Bone marrow (tissue), 2 donors: ENCODE data around the gene NKAIN4.
A peak's percentile ranks its signal among the peaks of the same experiment; 100 is the strongest.

Experiments
- DNase-seq, 2 donors: peaks; one replicate each; lab custom pipeline; 2025; lab: John Stamatoyannopoulos, UW

The NKAIN4 gene

DNA sequence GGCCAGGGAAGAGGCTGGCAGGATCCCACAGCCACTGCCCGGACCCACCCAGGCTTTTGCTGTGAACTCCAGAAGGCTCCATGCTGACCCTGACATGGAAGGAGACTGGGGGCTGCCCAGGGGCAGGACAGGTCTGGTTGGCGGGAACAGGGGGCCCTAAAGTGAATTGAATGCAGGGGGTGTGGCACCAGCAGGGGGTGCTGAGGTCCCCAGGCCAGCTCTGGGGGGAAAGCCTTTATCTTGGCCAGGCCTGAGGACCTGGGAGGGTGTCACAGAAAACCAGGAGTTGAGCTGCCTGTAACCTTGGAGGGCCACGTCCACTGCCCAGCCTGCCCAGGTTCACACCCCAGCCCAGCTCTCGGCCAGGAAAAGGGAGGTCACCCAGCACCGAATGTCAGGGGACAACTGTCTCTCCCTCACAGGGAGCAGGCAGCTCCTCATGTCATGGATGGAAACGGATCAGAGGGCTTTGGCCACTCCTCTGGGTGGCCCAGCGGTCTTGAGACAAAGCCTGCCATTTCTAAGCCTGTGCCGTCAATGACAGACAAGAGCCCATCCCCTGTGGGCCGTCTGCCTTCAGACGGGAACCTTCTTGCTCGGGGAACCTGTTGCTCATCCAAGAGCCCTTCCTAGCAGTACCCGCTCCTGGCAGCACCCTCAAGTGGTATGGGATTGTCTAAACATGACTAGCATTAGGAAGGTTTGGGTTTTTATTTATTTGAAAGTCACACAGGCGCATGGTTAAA, 35.4 kb downstream of the NKAIN4 start:
- DNase-seq = no peak

- no peak for DNase-seq
Observed at GRCh38 chr20:63217706-63218105, 36.6 kb downstream of the NKAIN4 start.

- no peak for DNase-seq
Observed at GRCh38 chr20:63216849-63217471, 37.3 kb downstream of the NKAIN4 start.

- DNase-seq = peak; percentile 64 to 81
Observed at GRCh38 chr20:63216041-63216848, 38.0 kb downstream of the NKAIN4 start, which contains the start of gene YTHDF1. YTHDF1 (minus strand) TSS chr20:63216131; CDS start chr20:63215892, 239 bp downstream.

DNA sequence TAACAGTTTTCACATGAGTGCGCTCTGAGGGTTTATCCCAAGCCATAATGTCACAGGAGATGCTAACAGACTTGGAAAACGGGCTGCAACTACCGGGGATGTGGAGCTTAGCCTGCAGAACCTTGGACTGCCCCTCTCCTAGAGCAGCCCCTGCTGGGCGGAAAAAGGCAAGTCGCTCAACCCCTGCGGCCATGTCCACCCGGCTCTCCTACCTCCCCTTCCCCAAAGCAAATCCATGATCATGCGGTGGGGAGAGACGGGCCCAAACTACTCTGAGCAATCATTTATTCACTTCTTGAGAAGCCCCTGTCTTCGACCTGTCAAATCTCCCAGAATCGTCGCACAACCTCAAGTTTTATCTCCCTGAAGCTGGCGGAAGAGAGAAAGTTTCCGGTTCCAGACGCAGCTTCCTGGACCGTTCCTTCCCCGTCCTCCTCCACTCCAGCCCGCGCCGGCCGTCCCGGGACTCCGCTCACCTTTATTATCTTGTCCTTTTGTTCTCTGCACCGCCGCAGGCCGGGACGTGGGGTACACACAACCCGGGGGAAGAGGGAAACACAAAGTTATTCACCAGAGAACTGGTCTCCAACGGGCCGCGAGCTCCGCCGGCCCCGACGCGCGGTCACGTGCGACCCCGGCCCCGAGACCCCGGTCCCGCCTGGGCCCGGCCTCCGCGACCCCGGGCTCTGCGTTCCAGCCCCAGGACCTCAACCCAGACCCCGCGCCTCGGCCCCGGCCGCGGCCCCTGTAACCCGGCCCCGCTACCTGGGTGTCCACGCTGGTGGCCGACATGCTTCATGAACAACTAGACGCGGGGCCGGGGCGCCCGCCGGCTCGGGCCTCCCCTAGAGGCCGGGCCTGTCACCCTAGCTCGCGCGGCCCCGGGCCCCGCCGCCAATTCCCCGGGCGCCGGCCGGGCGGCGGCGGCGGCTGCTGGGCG, 38.9 kb downstream of the NKAIN4 start:
- peak in 1 of 2 donors; percentile 40 for DNase-seq

GRCh38 chr20:63214514-63214913, 39.7 kb downstream of the NKAIN4 start:
- no peak for DNase-seq

DNA sequence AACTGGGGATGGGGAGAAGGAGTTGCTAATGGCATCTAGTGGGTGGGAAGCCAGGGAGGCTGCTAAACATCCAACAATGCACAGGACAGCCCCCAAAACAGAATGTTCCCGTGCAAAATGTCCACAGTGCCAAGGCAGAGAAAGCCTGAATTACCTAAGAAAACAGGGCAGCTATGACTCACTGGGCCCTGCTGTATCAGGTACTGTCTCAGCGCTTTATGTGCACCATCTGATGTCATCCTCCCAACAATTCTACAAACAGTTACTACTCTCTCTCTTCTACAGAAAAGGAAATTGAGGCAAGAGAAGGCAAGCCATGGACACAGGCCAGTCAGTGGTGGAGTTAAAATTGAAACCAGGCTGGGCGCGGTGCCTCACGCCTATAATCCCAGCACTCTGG, 41.5 kb downstream of the NKAIN4 start:
- no peak for DNase-seq

GRCh38 chr20:63212393-63212730, 41.9 kb downstream of the NKAIN4 start:
- no peak for DNase-seq

- DNase-seq = no peak
Observed at GRCh38 chr20:63210011-63210605, 44.2 kb downstream of the NKAIN4 start.

DNA sequence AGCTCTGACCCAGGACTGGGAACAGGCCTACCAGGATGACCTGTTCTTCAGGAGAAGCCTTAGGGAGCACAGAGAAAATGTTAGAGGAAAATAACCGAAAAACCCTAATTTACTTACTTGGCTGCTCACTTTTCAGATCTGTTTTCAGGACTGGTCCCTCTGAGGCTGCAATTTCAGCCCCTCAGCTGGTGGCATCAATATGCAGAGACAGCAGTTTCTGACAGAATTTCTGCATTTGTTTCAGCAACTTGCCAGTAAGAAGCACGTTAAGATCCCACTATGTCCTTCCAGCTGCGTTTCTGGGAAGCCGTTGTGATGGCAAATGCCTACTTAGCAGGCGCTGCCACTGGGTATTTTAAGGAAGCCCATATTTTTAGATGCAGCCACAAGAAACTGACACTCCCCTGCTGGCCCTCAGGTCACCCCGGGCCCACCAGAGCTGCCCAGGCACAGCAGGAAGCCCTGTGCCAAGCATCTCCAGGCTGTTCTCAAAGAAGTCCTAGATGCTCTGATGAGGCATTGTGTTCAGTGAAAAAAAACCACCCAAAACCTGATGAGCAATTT, 45.8 kb downstream of the NKAIN4 start:
- DNase-seq = no peak

GRCh38 chr20:63206878-63207277, 47.4 kb downstream of the NKAIN4 start:
- no peak for DNase-seq

DNA sequence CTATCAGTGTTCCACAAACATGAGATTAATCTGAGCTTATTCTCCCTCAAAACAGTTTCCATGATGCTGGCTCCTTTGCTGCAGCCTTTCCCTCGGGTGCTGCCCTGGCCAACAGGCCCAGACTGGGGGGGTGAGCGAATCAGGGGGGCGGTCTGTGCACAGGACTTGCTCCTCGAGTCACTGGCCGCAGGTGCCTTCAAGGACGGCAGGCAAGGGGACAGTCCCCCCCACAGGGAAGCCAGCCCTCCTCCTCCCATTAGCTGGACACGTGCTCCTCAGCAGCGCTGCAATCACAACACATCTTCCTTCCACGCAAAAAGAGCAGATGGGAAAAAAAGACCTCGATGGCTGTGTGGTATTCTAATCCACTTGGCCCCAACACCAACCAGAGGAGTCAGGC, 48.4 kb downstream of the NKAIN4 start:
- DNase-seq = no peak

- no peak for DNase-seq
Observed at GRCh38 chr20:63204362-63204761, 49.9 kb downstream of the NKAIN4 start.

DNA sequence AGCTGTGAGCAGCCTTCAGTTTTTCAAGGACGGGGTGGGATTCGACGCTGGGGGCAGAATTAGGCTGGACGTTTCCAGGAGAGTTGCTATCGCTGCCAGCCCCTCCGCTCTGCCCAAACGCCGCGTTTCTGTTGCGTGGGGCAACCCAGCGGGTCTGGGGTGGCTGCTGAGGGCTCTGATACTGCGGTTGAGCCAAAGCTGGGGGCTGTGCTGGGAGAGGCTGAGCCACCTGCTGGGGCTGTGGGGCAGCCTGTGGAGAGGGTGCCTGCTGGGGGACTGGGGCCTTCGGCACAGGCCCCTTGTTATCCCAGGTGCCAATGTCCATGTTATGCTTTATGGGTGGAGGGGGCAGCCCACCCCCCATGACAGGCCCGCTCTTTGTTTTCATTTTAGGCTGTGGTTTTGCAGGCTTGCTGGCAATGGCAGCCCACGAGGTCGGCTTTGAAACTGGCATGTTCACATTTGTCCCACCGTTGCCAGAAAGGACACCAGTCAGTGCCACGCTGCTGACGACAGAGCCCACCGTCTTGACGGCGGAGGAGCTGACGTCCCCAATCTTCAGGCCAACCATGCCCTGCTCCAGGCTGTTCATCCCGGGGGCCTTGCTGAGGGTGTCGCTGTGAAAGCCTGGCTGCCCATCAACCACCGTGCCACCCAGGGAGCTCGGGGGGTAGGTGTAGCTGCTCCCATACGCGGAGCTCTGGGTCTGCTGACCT, 51.3 kb downstream of the NKAIN4 start:
- no peak for DNase-seq

- DNase-seq = no peak
Observed at GRCh38 chr20:63202021-63202420, 52.2 kb downstream of the NKAIN4 start.

- no peak for DNase-seq
Observed at GRCh38 chr20:63198606-63199005, 55.7 kb downstream of the NKAIN4 start.

GRCh38 chr20:63196768-63197470, 57.3 kb downstream of the NKAIN4 start:
- DNase-seq = no peak

- DNase-seq = no peak
Observed at GRCh38 chr20:63194797-63195173, 59.5 kb downstream of the NKAIN4 start.

DNA sequence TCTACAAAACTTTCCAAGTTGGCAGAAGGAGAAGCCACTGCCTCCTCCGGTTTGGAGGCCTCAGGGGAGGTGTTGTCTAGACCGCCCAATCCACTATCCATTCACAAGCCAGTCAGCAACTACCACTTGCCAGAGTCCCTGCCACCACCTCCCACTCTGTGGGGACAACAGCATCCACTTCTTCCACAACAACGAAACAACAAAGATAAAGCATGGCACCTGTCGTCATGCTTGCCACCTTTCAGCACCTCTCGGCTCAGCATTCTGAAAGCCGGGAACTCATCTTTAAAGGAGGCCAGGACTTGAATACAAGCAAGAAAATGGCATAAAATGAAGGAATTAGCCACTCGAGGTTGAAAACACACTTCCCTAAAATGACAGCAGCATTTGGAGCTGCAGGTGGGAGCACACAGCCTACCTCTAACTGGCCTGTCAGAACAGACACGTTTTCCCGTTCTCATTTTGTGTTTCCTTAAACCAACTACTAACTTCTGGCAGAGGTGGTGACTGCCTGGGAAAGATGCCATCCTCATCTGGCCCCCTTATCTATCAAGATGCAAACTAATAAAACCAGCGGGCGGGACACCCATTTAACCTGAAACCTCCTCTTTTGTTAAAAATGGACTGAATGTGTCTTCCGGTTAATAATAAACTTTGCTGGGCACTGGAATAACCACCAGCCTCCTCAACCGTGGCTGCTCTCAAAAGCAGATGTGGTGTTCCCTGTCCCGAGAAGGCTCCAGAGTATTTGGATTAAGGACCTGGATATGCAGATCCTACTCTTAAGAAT, 60.1 kb downstream of the NKAIN4 start:
- DNase-seq = no peak
